Activated CD8-positive, alpha-beta memory T cell treated with anti-CD3 and anti-CD28 coated beads, Interleukin-2, amount 50 U/mL, for 24 hours (primary cell): ENCODE data around the gene MSANTD2.
A peak's percentile ranks its signal among the peaks of the same experiment; 100 is the strongest.
"Not testable (repeated sequence)": the region's sequence is repeated elsewhere in the genome, so short reads cannot be mapped to it uniquely, and the experiment has no call there.

Experiments
- DNase-seq: peaks from one replicate; pipeline ENCODE4 v3.0.0-alpha.2; 2020; ENCODE audit errors: extremely low read depth

Gene MSANTD2

GRCh38 chr11:124776865-124777645 lies 23.2 kb downstream of the MSANTD2 start:
- DNase-seq: no peak

GRCh38 chr11:124770959-124771358 lies 29.2 kb downstream of the MSANTD2 start:
- DNase-seq: not testable (repeated sequence)

GRCh38 chr11:124769806-124770774 lies 30.1 kb downstream of the MSANTD2 start:
- no peak for DNase-seq

- DNase-seq: no peak
Observed at GRCh38 chr11:124768914-124769313, 31.3 kb downstream of the MSANTD2 start.

- DNase-seq: no peak
Observed at GRCh38 chr11:124766156-124766555, 34.0 kb downstream of the MSANTD2 start.

GRCh38 chr11:124763156-124763947 lies 36.9 kb downstream of the MSANTD2 start:
- peak; percentile 70 for DNase-seq

GRCh38 chr11:124762624-124763155 lies 37.5 kb downstream of the MSANTD2 start:
- DNase-seq: no peak

- no peak for DNase-seq
Observed at GRCh38 chr11:124762105-124762623, 38.0 kb downstream of the MSANTD2 start, which contains the start of gene ESAM. TSS of gene ESAM (minus strand) at chr11:124762290. CDS start at chr11:124762154, 136 bp downstream.

- DNase-seq: no peak
Observed at GRCh38 chr11:124761301-124762104, 38.7 kb downstream of the MSANTD2 start.

GRCh38 chr11:124760806-124761205 lies 39.4 kb downstream of the MSANTD2 start:
- no peak for DNase-seq

GRCh38 chr11:124760205-124760652 lies 40.0 kb downstream of the MSANTD2 start:
- DNase-seq: no peak

- no peak for DNase-seq
Observed at GRCh38 chr11:124759266-124760204, 40.7 kb downstream of the MSANTD2 start.

- no peak for DNase-seq
Observed at GRCh38 chr11:124758355-124759265, 41.6 kb downstream of the MSANTD2 start.

GRCh38 chr11:124757320-124757719 lies 42.9 kb downstream of the MSANTD2 start:
- DNase-seq: no peak

GRCh38 chr11:124756753-124757227 lies 43.4 kb downstream of the MSANTD2 start:
- no peak for DNase-seq

GRCh38 chr11:124756033-124756752 lies 44.0 kb downstream of the MSANTD2 start:
- no peak for DNase-seq

- no peak for DNase-seq
Observed at GRCh38 chr11:124754710-124755109, 45.5 kb downstream of the MSANTD2 start.
